Panc1 (cell line): Measurements from ENCODE around the gene CHRDL1. TPM values are rescaled to one million over a fixed set of nuclear protein-coding genes. Genes with fewer than 3 reads are reported as not detected.

ENCODE experiments used
- ATAC-seq: fragments of 200-7000 bp; cut with Tn5 transposase; 2 replicates; pipeline ENCODE4 v1.9.1; 2020; ENCODE audit warnings: mild to moderate bottlenecking, moderate library complexity
- BruUV-seq: library from RNA; stranded (reverse); fragments of 400-500 nt; replicated peaks from 2 replicates; lab custom pipeline; 2021; lab: Mats Ljungman, UMichigan
- CTCF ChIA-PET: fragments of 300-600 bp; sonication (Branson Sonifier 250); formaldehyde crosslinking; loops from one replicate; lab custom pipeline; 2022; ENCODE audit warnings: antibody characterized with exemption; lab: Charles Lee
- POLR2A ChIA-PET: fragments of 300-600 bp; sonication (Branson Sonifier 250); formaldehyde crosslinking; loops from one replicate; lab custom pipeline; 2022; ENCODE audit warnings: antibody characterized with exemption; lab: Charles Lee
- DNase-seq: peaks from one replicate; pipeline ENCODE4 v3.0.0-alpha.2; 2010; ENCODE audit warnings: low read depth, low spot score
- H3K27ac ChIP-seq: 2 replicates; pipeline ENCODE4 v1.5.1; 2011; ENCODE audit warnings: mild to moderate bottlenecking, low read length, inconsistent platforms
- H3K27me3 ChIP-seq: fragments of 200-500 bp; sonication (Bioruptor generic); 2 replicates; pipeline ENCODE4 v1.6.0; 2014; ENCODE audit warnings: low read length, inconsistent platforms; ENCODE audit not compliant: control insufficient read depth, insufficient read depth
- H3K36me3 ChIP-seq: fragments of 200-500 bp; sonication (Bioruptor generic); 2 replicates; pipeline ENCODE4 v1.5.1; 2014; ENCODE audit warnings: inconsistent platforms, mild to moderate bottlenecking, low read length, moderate library complexity; ENCODE audit not compliant: control insufficient read depth, insufficient read depth
- H3K4me1 ChIP-seq: 2 replicates; pipeline ENCODE4 v1.5.1; 2011; ENCODE audit warnings: inconsistent platforms, mild to moderate bottlenecking, low read length, moderate library complexity; ENCODE audit not compliant: control insufficient read depth, insufficient read depth
- H3K4me3 ChIP-seq, 2 experiments: 2 replicates each; pipeline ENCODE4 v1.5.1; 2011 to 2012; ENCODE audit warnings: low read depth in 2 of 2, low read length in 2 of 2, mild to moderate bottlenecking in 2 of 2, inconsistent platforms in 1 of 2, moderate library complexity in 1 of 2
- H3K9me3 ChIP-seq: fragments of 200-500 bp; sonication (Bioruptor generic); 2 replicates; pipeline ENCODE4 v1.5.1; 2014; ENCODE audit warnings: low read depth, mild to moderate bottlenecking, inconsistent platforms, low read length, moderate library complexity; ENCODE audit not compliant: control insufficient read depth, insufficient read depth
- POLR2AphosphoS5 ChIP-seq: IDR thresholded peaks from 2 replicates; pipeline ENCODE4 v1.6.1; 2012; ENCODE audit warnings: mild to moderate bottlenecking, low read depth, low read length, moderate library complexity
- SIN3A ChIP-seq: IDR thresholded peaks from 2 replicates; pipeline ENCODE4 v1.6.1; 2012; ENCODE audit warnings: low read depth, mild to moderate bottlenecking, low read length, moderate library complexity, borderline replicate concordance; ENCODE audit not compliant: insufficient read depth
- TCF7L2 ChIP-seq: IDR thresholded peaks from 2 replicates; pipeline ENCODE4 v1.6.1; 2011; ENCODE audit warnings: mild to moderate bottlenecking, low read depth, low read length, inconsistent platforms
- in situ Hi-C: cut with HindIII; loops from 2 replicates; pipeline ENCODE4 v1.10.0; 2016; ENCODE audit warnings: low sequenced_read_pairs, low pct_unique_long_range_greater_than_20kb
- intact Hi-C: fragments of 100-400 bp; cut with micrococcal nuclease; formaldehyde crosslinking; loops from one replicate; pipeline ENCODE4 v1.10.0; 2022; ENCODE audit not compliant: unreplicated experiment
- total RNA-seq: library from RNA; stranded (reverse); gene quantifications from one replicate; pipeline ENCODE4 v1.2.1, GENCODE V29; 2021; ENCODE audit not compliant: unreplicated experiment
- TF ChIP-seq, protein P1 (sequence below), 2 experiments: IDR thresholded peaks; 2 replicates each; pipeline ENCODE4 v1.6.1; 2011 to 2012; ENCODE audit warnings: low read depth in 2 of 2, control low read depth in 1 of 2, low read length in 1 of 2, mild to moderate bottlenecking in 1 of 2, moderate library complexity in 1 of 2; ENCODE audit not compliant: insufficient read depth in 1 of 2
- TF ChIP-seq, protein P2 (sequence below): fragments of 450-650 bp; IDR thresholded peaks from 2 replicates; pipeline ENCODE4 v1.5.1; 2017; ENCODE audit warnings: mild to moderate bottlenecking

Gene CHRDL1
- total RNA-seq, 1 experiment from 2014 or later = 0.08 TPM

DNA sequence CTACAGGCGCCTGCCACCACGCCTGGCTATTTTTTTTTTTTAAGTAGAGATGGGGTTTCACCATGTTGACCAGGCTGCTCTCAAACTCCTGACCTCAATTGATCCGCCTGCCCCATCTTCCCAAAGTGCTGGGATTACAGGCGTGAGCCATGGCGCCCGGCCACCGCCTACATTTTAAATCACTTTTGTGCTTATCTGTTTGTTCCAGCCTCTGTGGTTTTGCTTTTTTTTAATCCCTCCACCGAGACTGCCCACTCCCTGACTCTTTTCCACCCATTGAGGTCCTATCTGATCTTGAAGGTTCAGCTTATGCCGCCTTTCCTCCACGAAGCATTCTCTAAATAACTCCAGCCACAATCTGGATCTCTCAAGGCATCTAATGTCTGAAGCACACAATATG, 73.5 kb downstream of the CHRDL1 start:
- TF ChIP-seq TCF7L2 (no peak), POLR2AphosphoS5 (no peak), SIN3A (no peak)
- TF ChIP-seq, protein P1, sequence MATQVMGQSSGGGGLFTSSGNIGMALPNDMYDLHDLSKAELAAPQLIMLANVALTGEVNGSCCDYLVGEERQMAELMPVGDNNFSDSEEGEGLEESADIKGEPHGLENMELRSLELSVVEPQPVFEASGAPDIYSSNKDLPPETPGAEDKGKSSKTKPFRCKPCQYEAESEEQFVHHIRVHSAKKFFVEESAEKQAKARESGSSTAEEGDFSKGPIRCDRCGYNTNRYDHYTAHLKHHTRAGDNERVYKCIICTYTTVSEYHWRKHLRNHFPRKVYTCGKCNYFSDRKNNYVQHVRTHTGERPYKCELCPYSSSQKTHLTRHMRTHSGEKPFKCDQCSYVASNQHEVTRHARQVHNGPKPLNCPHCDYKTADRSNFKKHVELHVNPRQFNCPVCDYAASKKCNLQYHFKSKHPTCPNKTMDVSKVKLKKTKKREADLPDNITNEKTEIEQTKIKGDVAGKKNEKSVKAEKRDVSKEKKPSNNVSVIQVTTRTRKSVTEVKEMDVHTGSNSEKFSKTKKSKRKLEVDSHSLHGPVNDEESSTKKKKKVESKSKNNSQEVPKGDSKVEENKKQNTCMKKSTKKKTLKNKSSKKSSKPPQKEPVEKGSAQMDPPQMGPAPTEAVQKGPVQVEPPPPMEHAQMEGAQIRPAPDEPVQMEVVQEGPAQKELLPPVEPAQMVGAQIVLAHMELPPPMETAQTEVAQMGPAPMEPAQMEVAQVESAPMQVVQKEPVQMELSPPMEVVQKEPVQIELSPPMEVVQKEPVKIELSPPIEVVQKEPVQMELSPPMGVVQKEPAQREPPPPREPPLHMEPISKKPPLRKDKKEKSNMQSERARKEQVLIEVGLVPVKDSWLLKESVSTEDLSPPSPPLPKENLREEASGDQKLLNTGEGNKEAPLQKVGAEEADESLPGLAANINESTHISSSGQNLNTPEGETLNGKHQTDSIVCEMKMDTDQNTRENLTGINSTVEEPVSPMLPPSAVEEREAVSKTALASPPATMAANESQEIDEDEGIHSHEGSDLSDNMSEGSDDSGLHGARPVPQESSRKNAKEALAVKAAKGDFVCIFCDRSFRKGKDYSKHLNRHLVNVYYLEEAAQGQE (IDR thresholded peaks at IDR 0.05; ENCODE audit: insufficient read depth in 1 of 2, low read depth in 2 of 2, low read length in 1 of 2) = no peak
- TF ChIP-seq, protein P2, sequence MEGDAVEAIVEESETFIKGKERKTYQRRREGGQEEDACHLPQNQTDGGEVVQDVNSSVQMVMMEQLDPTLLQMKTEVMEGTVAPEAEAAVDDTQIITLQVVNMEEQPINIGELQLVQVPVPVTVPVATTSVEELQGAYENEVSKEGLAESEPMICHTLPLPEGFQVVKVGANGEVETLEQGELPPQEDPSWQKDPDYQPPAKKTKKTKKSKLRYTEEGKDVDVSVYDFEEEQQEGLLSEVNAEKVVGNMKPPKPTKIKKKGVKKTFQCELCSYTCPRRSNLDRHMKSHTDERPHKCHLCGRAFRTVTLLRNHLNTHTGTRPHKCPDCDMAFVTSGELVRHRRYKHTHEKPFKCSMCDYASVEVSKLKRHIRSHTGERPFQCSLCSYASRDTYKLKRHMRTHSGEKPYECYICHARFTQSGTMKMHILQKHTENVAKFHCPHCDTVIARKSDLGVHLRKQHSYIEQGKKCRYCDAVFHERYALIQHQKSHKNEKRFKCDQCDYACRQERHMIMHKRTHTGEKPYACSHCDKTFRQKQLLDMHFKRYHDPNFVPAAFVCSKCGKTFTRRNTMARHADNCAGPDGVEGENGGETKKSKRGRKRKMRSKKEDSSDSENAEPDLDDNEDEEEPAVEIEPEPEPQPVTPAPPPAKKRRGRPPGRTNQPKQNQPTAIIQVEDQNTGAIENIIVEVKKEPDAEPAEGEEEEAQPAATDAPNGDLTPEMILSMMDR = no peak
- ATAC-seq (no peak), DNase-seq (no peak)
- no peak overlapping the region for H3K27ac ChIP-seq
- H3K9me3 ChIP-seq = no peaks in the 10 kb centered on the region
- H3K36me3 ChIP-seq = no peaks in the 10 kb centered on the region
- ChIA-PET CTCF (no interaction called here), POLR2A (no interaction called here)
- intact Hi-C loops = no loop called here
- H3K27me3 ChIP-seq = no peaks in the 10 kb centered on the region
- in situ Hi-C loops = no loop called here
- BruUV-seq = no TSS peak
- H3K4me3 ChIP-seq = no peak overlapping the region
- H3K4me1 ChIP-seq = no peaks in the 10 kb centered on the region

DNA sequence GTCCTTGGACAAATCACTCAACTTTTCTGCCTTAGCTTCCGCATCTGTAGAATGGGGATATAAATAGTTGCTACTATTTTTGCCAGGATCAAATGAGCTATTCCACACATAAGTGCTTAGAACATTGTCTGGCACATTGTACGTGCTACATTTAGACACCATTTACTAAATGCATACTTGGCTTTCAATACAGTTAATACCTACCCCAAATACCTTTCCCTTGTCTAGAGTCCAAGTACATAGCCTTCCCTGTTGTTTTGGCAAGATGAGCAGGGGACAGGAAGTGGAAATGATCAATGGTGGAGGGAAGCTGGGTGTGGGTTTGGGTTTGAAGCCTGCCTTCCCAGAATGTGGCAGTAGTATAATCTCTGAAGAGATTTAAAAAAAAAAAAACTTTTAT, 82.0 kb downstream of the CHRDL1 start:
- CTCF ChIA-PET = no interaction called here
- in situ Hi-C loops = no loop called here
- H3K4me1 ChIP-seq = no peaks in the 10 kb centered on the region
- POLR2A ChIA-PET = no interaction called here
- no peak overlapping the region for H3K4me3 ChIP-seq
- intact Hi-C loops = no loop called here
- BruUV-seq = no TSS peak
- no peak for TF ChIP-seq POLR2AphosphoS5
- TF ChIP-seq SIN3A = no peak
- TF ChIP-seq, protein P1 (IDR thresholded peaks at IDR 0.05; ENCODE audit: insufficient read depth in 1 of 2, low read depth in 2 of 2, low read length in 1 of 2) = no peak
- no peak for TF ChIP-seq TCF7L2
- TF ChIP-seq, protein P2 = no peak
- H3K9me3 ChIP-seq = no peaks in the 10 kb centered on the region
- ATAC-seq (no peak), DNase-seq (no peak)
- no peak overlapping the region for H3K27ac ChIP-seq
- H3K27me3 ChIP-seq = no peaks in the 10 kb centered on the region
- H3K36me3 ChIP-seq = no peaks in the 10 kb centered on the region
